HG02870 (cell line): ENCODE results near the gene MAZ.

Experiments used
- ATAC-seq: cut with Tn5 transposase; IDR thresholded peaks from one replicate; pipeline ENCODE4 v1.9.1; 2021; ENCODE audit warnings: mild to moderate bottlenecking, moderate library complexity; ENCODE audit not compliant: unreplicated experiment

MAZ gene

DNA sequence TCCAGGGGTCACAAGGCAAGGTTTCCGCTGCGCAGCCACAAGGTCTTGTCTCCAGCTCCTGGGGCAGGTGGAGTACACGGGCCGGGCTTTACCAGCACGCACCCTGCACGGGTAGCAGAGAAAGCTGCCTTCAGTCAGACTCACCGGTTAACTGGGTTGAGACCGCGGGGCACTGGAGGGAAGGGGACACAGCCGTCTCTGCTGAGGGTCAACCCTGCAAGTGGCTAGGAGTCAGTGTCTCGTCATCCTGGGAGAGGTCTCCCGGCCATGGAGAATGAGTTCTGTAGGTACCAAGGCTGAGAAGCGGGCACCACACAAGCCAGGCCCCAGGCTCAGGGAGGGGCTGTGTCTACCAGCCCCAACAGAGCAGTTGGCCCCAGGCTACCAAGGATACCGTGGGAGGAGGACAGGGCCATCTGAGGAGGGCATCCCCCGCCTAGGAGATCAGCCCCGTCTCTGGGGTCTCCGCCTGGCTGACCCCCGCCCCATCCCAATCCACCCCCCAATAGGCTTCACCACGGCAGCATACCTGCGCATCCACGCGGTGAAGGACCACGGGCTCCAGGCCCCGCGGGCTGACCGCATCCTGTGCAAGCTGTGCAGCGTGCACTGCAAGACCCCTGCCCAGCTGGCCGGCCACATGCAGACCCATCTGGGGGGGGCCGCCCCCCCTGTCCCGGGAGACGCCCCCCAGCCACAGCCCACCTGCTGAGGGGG is 2.9 kb downstream of the MAZ start:
- ATAC-seq: no peak

DNA sequence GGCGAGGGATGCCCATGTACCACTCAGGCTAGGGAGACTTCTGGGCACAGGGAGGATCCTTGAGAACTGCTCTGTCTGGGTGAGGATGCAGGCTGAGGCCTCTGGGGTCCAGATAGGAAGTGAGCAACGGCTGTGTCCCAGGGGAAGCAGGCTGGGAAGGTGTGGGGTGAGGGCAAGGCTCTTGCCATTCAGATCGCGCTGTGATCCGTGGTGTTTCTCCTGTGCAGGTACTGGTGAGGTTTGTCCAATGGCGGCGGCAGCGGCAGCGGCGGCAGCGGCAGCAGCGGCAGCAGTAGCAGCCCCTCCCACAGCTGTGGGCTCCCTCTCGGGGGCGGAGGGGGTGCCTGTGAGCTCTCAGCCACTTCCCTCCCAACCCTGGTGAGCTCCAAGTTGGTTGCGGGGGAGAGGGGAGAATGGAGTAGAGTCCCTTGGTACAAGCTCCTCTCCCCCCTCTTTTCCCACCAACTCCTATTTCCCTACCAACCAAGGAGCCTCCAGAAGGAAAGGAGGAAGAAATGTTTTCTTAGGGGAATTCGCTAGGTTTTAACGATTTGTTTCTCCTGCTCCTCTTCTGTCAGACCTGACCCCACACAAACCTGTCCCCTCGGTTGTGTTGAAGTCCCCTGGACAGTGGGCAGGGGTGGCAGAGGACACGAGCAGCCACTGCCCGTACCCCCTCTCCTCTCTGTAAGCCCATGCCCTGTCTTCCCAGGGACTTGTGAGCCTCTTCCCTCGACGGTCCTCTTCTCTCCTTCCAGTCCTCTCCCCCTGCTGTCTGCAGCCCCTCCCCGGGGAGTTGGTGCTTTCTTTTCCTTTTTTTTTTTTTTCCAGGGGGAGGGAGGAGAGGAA is 3.7 kb downstream of the MAZ start:
- no peak for ATAC-seq

DNA sequence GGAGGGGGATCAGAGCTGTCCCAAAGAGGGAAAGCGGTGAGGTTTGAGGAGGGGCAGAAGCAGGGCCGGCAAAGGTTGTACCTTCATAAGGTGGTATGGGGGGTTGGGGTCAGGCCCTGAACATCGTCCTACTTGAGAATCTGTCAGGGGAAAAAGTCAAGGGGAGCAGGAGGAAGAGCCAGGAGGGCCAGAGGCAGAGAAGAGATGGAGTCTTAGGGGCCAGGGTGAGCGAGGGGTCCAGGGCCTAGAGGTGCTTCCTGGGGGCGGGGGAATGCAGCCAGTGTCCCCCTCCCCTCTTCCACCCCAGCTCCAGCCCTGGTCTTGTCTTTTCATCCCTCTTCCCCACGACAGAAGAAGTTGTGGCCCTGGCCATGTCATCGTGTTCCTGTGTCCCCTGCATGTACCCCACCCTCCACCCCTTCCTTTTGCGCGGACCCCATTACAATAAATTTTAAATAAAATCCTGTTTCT is 4.4 kb downstream of the MAZ start:
- ATAC-seq: no peak

DNA sequence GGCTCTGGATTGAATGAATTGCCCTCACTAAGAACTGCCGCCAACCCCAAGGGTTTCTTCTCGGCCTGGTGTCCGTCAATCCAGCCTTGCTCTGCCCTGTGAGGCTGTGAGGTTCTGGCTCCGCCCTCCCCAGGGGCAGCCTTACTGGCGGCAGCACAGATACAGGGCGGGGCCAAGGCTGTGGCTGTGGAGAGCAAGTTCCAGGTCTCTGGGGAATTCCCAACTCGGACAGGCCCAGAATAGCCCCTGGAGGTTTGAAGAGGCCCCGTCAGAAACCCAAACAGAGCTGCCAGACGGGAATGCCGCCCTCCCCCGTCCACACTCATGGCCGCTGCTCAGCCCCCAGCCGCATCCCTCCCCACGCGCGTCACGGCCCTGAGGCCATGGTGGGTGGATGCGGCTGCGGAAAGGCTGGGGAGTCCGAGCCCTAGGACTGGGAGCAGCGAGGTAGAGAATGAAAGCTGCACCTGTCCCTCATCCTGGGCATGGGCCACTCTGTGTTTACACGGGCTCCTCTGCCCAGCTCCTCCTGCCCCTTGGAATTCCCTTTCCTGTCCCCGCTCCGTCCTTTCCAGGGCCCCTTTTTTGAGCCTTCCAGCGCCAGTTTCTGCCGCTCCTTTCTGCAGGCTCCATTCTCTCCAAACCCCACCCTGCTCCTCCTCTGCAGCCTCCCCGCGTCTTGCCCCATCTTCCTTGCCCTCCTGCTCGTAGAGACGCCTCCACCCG is 5.0 kb downstream of the MAZ start:
- ATAC-seq: peak; percentile 42

DNA sequence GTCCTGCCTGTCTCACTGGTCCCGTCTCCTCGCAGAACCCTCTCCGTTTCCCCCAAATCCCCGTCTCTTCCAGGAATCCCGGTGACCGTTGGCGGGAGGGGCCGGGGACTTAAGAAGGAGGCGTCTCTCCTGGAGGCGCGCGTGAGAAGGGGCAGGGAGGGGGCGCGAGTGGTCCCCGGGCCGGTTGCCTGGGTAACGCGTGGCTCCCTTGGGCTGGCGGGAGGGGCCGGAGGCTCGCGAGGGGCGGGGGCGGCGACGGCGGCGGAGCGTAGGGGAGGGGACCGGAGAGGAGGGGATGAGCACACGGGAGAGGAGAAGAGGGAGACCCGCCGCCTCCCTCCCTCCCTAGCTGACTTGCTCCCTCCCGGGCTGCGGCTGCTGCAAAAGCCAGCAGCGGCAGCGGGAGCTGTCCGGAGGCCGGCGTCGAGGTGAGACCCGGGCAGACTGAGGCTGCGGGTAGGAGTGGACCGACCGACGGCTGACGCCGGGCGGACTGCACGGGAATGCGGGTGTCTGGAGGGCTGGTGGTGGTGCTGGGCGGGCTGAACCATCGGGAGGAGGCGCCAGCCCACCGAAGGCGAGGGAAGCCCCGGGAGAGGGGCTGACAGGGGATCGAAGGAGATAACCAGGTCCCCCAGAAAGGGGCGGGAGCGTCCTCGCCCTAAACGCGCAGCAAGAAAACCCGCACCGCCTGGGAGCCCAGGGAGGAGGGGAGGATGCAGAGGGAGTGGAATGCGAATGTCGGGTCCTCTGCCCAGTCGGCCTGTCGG is 5.8 kb downstream of the MAZ start, which contains the start of gene PRRT2:
Gene PRRT2 (plus strand): TSS at position 298 of the 770 bp plus-strand sequence. CDS start 862 bp downstream, outside the sequence.
- no peak for ATAC-seq

DNA sequence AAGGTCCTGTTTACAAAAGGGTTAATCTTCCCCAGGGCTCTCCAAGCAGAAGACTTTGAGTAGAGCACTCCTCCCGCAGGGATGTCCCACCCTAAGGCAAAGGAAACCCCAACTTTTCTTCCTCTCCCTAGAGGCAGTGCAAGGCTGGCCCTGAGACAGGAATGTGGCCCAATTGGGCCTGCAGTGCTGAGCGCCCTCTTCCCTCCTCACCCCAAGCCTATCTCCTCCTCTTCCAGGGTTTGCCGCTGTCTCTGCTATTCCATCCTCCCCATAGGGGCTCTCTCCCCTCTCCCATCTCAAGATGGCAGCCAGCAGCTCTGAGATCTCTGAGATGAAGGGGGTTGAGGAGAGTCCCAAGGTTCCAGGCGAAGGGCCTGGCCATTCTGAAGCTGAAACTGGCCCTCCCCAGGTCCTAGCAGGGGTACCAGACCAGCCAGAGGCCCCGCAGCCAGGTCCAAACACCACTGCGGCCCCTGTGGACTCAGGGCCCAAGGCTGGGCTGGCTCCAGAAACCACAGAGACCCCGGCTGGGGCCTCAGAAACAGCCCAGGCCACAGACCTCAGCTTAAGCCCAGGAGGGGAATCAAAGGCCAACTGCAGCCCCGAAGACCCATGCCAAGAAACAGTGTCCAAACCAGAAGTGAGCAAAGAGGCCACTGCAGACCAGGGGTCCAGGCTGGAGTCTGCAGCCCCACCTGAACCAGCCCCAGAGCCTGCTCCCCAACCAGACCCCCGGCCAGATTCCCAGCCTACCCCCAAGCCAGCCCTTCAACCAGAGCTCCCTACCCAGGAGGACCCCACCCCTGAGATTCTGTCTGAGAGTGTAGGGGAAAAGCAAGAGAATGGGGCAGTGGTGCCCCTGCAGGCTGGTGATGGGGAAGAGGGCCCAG is 6.7 kb downstream of the MAZ start:
- ATAC-seq: no peak

DNA sequence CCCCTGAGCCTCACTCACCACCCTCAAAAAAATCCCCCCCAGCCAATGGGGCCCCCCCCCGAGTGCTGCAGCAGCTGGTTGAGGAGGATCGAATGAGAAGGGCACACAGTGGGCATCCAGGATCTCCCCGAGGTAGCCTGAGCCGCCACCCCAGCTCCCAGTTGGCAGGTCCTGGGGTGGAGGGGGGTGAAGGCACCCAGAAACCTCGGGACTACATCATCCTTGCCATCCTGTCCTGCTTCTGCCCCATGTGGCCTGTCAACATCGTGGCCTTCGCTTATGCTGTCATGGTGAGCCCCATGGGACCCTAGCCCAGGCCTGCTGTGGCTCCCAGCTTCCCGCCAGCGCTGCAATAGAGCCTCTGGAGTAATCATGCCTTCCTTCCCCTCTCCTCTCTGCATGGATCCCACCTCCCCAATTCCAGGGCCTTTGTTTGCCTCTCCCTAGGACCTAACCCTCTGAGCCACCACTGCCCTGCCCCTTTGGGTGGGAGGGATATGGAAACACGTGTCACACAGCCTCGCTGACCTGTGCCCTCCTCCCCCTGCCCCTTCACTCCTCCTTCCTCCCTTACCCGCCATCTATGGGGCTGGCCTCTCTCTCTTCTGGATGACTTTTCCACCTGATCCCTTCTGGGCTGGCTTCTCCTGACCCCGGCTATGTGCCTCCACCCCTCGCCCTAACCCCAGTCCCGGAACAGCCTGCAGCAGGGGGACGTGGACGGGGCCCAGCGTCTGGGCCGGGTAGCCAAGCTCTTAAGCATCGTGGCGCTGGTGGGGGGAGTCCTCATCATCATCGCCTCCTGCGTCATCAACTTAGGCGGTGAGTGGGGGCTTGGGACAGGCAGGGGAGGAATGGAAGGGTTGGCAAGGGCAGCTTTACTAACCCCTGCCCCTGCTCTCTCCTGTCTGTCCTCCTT is 7.6 kb downstream of the MAZ start:
- ATAC-seq: no peak

- ATAC-seq: no peak
Observed at GRCh38 chr16:29814592-29814991, 8.3 kb downstream of the MAZ start.

DNA sequence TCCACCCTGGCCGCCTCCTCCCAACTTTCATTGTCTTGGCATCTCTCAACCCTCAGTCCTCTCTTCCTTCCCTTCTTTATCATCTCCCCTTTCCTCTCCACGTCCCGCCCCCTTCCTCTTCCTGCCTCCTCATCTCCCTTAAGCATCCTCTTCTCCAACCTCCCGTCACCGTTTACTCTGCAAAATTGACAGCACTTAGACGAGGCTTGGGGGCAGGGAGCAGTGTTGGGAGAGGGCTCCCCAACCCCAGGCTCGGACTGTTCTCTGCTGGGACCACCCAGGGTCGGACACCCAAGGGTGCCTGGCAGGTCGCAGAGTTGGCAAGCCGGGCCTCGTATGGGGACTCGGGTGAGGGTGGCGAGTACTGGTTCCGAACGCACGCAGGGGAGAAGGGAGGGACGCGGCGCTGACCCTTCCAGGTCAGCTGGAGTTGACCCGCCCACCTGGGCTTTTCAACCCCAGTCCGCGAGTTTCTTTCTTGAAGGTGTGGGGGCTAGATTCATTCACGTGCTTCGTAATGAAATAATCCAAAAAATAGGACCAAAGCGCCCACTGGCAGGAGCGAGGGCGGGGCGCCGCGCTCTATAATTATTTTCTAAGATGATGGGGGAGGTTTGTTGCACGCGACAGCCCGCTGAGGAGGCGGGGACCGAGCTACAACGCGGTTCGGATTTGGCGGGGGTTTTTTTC is 8.8 kb downstream of the MAZ start:
- ATAC-seq: no peak

DNA sequence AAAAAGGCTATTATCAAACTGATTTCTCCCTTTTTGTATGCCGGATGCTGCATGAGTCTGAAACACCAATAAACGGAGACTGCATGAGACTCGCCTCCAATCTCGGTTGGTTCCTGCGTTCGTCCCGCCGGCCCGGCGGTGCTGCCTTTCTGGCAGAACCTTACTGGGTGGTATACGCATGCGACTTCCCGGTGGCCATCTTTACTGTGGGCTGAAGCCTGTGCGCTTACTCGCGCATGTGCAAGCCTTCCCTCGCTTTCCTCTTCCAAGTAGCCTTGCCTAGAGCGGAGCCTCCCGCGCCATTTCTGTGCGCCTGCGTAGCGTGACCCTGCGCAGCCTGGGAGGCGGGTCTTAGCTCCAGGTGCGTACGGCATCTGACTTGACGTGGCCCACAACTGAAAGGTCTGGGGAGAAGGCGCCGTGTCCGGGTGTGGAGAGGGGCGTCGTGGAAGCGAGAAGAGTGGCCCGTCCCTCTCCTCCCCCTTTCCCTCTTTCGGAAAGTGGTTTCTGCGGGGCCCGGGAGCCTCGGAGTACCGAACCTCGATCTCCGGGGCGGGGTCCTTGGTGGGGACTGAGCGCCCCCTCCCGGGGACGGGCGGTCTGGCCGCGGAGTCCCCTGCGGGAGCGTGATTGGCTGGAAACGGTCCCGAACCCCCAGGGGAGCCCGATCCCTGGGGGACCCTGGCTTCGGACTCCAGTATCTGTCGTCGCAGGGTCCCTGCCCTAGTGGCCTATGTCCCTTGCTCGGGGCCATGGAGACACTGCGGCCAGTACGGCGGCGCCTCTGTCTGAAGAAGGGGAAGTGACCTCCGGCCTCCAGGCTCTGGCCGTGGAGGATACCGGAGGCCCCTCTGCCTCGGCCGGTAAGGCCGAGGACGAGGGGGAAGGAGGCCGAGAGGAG is 9.7 kb downstream of the MAZ start, which contains the start of gene PAGR1:
Gene PAGR1 (plus strand): TSS at position 360 of the 901 bp plus-strand sequence. CDS start 374 bp downstream, at position 734.
- ATAC-seq: peak; percentile 52

DNA sequence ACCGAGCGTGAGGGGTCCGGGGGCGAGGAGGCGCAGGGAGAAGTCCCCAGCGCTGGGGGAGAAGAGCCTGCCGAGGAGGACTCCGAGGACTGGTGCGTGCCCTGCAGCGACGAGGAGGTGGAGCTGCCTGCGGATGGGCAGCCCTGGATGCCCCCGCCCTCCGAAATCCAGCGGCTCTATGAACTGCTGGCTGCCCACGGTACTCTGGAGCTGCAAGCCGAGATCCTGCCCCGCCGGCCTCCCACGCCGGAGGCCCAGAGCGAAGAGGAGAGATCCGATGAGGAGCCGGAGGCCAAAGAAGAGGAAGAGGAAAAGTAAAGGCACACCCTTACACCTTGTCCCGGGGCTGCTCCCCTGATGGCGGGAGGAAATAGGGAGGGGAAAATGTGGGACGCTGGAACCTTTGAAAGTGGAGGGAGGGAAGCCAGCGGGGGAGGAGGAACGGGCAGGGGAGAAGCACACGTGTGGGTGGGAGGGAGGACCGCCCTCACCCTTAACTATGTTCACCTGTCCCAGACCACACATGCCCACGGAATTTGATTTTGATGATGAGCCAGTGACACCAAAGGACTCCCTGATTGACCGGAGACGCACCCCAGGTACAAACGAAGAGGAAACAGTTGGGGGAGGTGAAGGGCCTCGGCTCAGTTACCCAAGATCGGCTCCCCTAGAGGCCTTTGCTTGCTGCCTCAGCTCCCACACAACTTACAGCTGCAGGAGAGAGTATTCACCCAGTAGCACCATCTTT is 10.5 kb downstream of the MAZ start:
- no peak for ATAC-seq

GRCh38 chr16:29818082-29818481 is 11.8 kb downstream of the MAZ start:
- no peak for ATAC-seq

GRCh38 chr16:29819506-29819905 is 13.2 kb downstream of the MAZ start:
- ATAC-seq: no peak

- ATAC-seq: no peak
Observed at GRCh38 chr16:29820271-29820701, 14.0 kb downstream of the MAZ start, which contains the start of gene MVP. Gene MVP, plus strand, starts transcription at chr16:29820462. Its CDS starts 10,088 bp downstream, at chr16:29830550.

DNA sequence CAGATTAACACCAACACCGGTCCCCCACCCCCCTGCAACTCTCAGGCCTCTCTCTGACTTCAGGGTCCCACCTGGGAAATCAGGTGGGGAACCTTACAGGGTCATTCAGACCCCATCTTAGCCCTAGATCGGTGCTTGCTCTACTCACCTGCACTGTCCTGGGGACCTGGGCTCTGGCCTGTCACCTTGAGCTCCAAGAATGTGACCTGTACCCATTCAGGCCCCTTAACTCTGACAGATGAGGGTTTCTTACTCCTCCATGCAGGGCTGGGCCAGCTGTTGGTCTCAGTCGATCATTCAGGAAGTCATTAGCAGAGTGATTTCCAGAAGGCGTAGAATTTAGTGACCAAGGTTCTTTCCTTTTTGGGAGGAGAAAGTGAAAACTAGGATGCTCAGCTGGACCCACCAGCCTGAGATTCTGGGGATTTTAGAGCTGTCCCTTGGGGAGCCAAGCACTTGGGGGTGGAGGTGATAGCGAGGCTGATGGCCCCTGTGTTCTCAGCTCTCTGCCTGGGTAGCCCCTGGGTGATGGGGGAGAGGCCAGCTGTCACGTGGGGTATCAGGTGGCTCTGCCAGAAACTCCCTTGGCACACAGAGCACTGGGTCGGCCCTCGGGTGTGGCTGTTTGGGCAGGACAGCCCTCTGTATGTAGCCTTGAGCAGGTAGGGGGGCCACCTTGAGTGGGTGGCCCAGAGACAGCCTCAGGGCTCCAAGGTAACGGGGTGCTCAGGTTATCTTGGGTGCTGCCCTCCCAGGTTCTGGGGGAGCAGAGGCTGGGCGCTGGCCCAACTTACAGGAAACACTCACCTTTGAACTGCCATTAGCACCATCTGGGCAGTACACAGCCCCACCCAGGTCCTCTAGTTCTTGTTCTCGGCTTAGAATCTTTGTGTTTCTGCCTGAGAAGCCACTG is 14.7 kb downstream of the MAZ start:
- no peak for ATAC-seq
